ENCODE measurements around the gene C10orf95. TPM values are rescaled to one million over a fixed set of nuclear protein-coding genes. Genes with fewer than 3 reads are reported as not detected.

The C10orf95 gene
- polyA plus RNA-seq, 1 experiment, result not detected

GRCh38 chr10:102492983-102493382 lies 41.6 kb upstream of the C10orf95 start:
- no peak for TF ChIP-seq CTCF (IDR thresholded peaks at IDR 0.05; ENCODE audit: low read depth, low read length)
- Histone ChIP-seq H3K4me3 (ENCODE audit: low read depth, low read length) (no peak overlapping the region), H3K27me3 (ENCODE audit: control insufficient read depth, insufficient read depth, low read length) (no peaks in the 10 kb centered on the region), H3K9me3 (ENCODE audit: control insufficient read depth, insufficient read depth, low read length) (no peaks in the 10 kb centered on the region), H3K27ac (ENCODE audit: low read depth, low read length) (no peak overlapping the region)
- POLR2A ChIA-PET, result no interaction called here
- no peak for DNase-seq (ENCODE audit: low read depth, low spot score)
- CTCF ChIA-PET, result interaction anchor here (0.9 to 1.3 kb wide), 2 partner anchors 11 kb away, joined by 3 to 5 read pairs; partner anchors contain the start of gene SUFU

GRCh38 chr10:102492344-102492939 lies 41.1 kb upstream of the C10orf95 start:
- H3K27me3 ChIP-seq (ENCODE audit: control insufficient read depth, insufficient read depth, low read length), result no peaks in the 10 kb centered on the region
- H3K27ac ChIP-seq (ENCODE audit: low read depth, low read length), result no peak overlapping the region
- ChIA-PET CTCF (interaction anchor here (0.6 to 0.9 kb wide), 2 partner anchors 10 to 97 kb away, joined by 3 read pairs; no protein-coding TSS in a partner anchor), POLR2A (no interaction called here)
- no peak for DNase-seq (ENCODE audit: low read depth, low spot score)
- H3K4me3 ChIP-seq (ENCODE audit: low read depth, low read length), result no peak overlapping the region
- TF ChIP-seq CTCF (IDR thresholded peaks at IDR 0.05; ENCODE audit: low read depth, low read length), result no peak
- H3K9me3 ChIP-seq (ENCODE audit: control insufficient read depth, insufficient read depth, low read length), result no peaks in the 10 kb centered on the region

GRCh38 chr10:102491136-102491535 lies 39.8 kb upstream of the C10orf95 start:
- H3K27ac ChIP-seq (ENCODE audit: low read depth, low read length), result no peak overlapping the region
- no peak overlapping the region for H3K4me3 ChIP-seq (ENCODE audit: low read depth, low read length)
- CTCF ChIA-PET, result interaction anchor here (1.8 kb wide), 1 partner anchor 13 kb away, joined by 6 read pairs; no protein-coding TSS in a partner anchor
- no peak for DNase-seq (ENCODE audit: low read depth, low spot score)
- TF ChIP-seq CTCF (IDR thresholded peaks at IDR 0.05; ENCODE audit: low read depth, low read length), result no peak
- no peaks in the 10 kb centered on the region for H3K27me3 ChIP-seq (ENCODE audit: control insufficient read depth, insufficient read depth, low read length)
- POLR2A ChIA-PET, result interaction anchor here (0.7 kb wide), 1 partner anchor 41 kb away, joined by 5 read pairs; no protein-coding TSS in a partner anchor
- H3K9me3 ChIP-seq (ENCODE audit: control insufficient read depth, insufficient read depth, low read length), result no peaks in the 10 kb centered on the region

- ChIA-PET CTCF (interaction anchor here (0.6 to 1.0 kb wide), 2 partner anchors 17 to 98 kb away, joined by 3 read pairs; partner anchors contain the start of gene ACTR1A), POLR2A (no interaction called here)
- Histone ChIP-seq H3K27ac (ENCODE audit: low read depth, low read length) (peak overlapping the region; percentile 21), H3K4me3 (ENCODE audit: low read depth, low read length) (no peak overlapping the region), H3K27me3 (ENCODE audit: control insufficient read depth, insufficient read depth, low read length) (no peaks in the 10 kb centered on the region), H3K9me3 (ENCODE audit: control insufficient read depth, insufficient read depth, low read length) (no peaks in the 10 kb centered on the region)
- no peak for DNase-seq (ENCODE audit: low read depth, low spot score)
- TF ChIP-seq CTCF (IDR thresholded peaks at IDR 0.05; ENCODE audit: low read depth, low read length), result no peak
Observed at GRCh38 chr10:102485093-102485784, 33.9 kb upstream of the C10orf95 start.

- ChIA-PET CTCF (interaction anchor here (1.0 kb wide), 2 partner anchors 100 kb away, joined by 3 read pairs; no protein-coding TSS in a partner anchor), POLR2A (no interaction called here)
- Histone ChIP-seq H3K27ac (ENCODE audit: low read depth, low read length) (no peak overlapping the region), H3K9me3 (ENCODE audit: control insufficient read depth, insufficient read depth, low read length) (no peaks in the 10 kb centered on the region), H3K27me3 (ENCODE audit: control insufficient read depth, insufficient read depth, low read length) (no peaks in the 10 kb centered on the region), H3K4me3 (ENCODE audit: low read depth, low read length) (no peak overlapping the region)
- no peak for TF ChIP-seq CTCF (IDR thresholded peaks at IDR 0.05; ENCODE audit: low read depth, low read length)
- DNase-seq (ENCODE audit: low read depth, low spot score), result no peak
Observed at GRCh38 chr10:102484021-102484420, 32.7 kb upstream of the C10orf95 start.
